Smooth muscle cell (in vitro differentiated cells): ENCODE data around the gene RBM43. TPM values are rescaled to one million over a fixed set of nuclear protein-coding genes. Genes with fewer than 3 reads are reported as not detected.
"Not testable (repeated sequence)": the region's sequence is repeated elsewhere in the genome, so short reads cannot be mapped to it uniquely, and the experiment has no call there.

Experiments
- DNase-seq: peaks from one replicate; lab custom pipeline; 2025; ENCODE audit not compliant: unreplicated experiment; lab: John Stamatoyannopoulos, UW
- H2AFZ ChIP-seq: fragments of 200-600 bp; sonication (generic); 2 replicates; pipeline ENCODE4 v1.6.0; 2016; ENCODE audit warnings: antibody characterized with exemption, low read depth, mild to moderate bottlenecking
- H3F3A ChIP-seq: fragments of 200-600 bp; sonication (generic); 2 replicates; pipeline ENCODE4 v1.6.0; 2017; ENCODE audit warnings: antibody characterized with exemption, low read depth
- H3K27ac ChIP-seq: fragments of 200-600 bp; sonication (generic); 2 replicates; pipeline ENCODE4 v1.5.1; 2016; ENCODE audit warnings: low read depth, mild to moderate bottlenecking
- H3K27me3 ChIP-seq: fragments of 200-600 bp; sonication (generic); 2 replicates; pipeline ENCODE4 v1.6.1; 2016; ENCODE audit warnings: low read depth, mild to moderate bottlenecking
- H3K36me3 ChIP-seq: fragments of 200-600 bp; sonication (generic); 2 replicates; pipeline ENCODE4 v1.5.1; 2016; ENCODE audit warnings: low read depth
- H3K4me1 ChIP-seq: fragments of 200-600 bp; sonication (generic); 2 replicates; pipeline ENCODE4 v1.5.1; 2016; ENCODE audit warnings: low read depth
- H3K4me2 ChIP-seq: fragments of 200-600 bp; sonication (generic); 2 replicates; pipeline ENCODE4 v1.6.0; 2016; ENCODE audit warnings: mild to moderate bottlenecking
- H3K4me3 ChIP-seq: fragments of 200-600 bp; sonication (generic); 2 replicates; pipeline ENCODE4 v1.5.1; 2016; ENCODE audit warnings: mild to moderate bottlenecking
- H3K79me2 ChIP-seq: fragments of 200-600 bp; sonication (generic); 2 replicates; pipeline ENCODE4 v1.6.0; 2016; ENCODE audit warnings: low read depth, mild to moderate bottlenecking
- H3K9ac ChIP-seq: fragments of 200-600 bp; sonication (generic); 2 replicates; pipeline ENCODE4 v1.6.0; 2016; ENCODE audit warnings: low read depth
- H3K9me3 ChIP-seq: fragments of 200-600 bp; sonication (generic); replicated peaks from 2 replicates; pipeline ENCODE4 v1.5.1; 2016; ENCODE audit warnings: low read depth
- H4K20me1 ChIP-seq: fragments of 200-600 bp; sonication (generic); 2 replicates; pipeline ENCODE4 v1.6.0; 2016; ENCODE audit warnings: low read depth
- CTCF ChIP-seq: fragments of 200-600 bp; sonication (generic); IDR thresholded peaks from 2 replicates; pipeline ENCODE4 v1.5.1; 2017; ENCODE audit warnings: borderline replicate concordance, mild to moderate bottlenecking, antibody characterized with exemption; ENCODE audit not compliant: insufficient read depth, poor library complexity, severe bottlenecking
- WGBS: methylation state at CpG from one replicate; pipeline ENCODE4 v1.1.7; 2016; ENCODE audit warnings: low lambda C conversion rate; 5-methylcytosine and 5-hydroxymethylcytosine counted together
- polyA plus RNA-seq: library from polyadenylated mRNA; unstranded; fragments of >200 nt; fragmentation: Nextera tagmentation; extraction: Ambion mirVana; gene quantifications from 2 replicates; pipeline ENCODE4 v1.2.1, GENCODE V29; 2016
- total RNA-seq: library from RNA; depleted of rRNA; stranded (reverse); fragments of >200 nt; gene quantifications from 2 replicates; pipeline ENCODE4 v1.2.3, GENCODE V29; 2014

RBM43 gene
- total and polyA plus RNA-seq, 2 experiments from 2014 or later: 0.47 to 4.2 TPM

- Histone ChIP-seq H3K4me3 (no peak overlapping the region), H3K9me3 (no peaks in the 10 kb centered on the region), H3K4me2 (peak overlapping the region; percentile 9), H4K20me1 (no peaks in the 10 kb centered on the region), H3K27ac (no peak overlapping the region), H3K9ac (no peak overlapping the region), H3K36me3 (no peaks in the 10 kb centered on the region), H3K79me2 (no peaks in the 10 kb centered on the region), H2AFZ (no peak overlapping the region), H3K27me3 (no peaks in the 10 kb centered on the region), H3K4me1 (no peaks in the 10 kb centered on the region), H3F3A (no peaks in the 10 kb centered on the region)
- DNase-seq: no peak
- WGBS: 10% methylated on average over 6 of the region's 6 CpGs
- TF ChIP-seq CTCF: peak; percentile 87
These were observed 22.9 kb downstream of the RBM43 start for GRCh38 chr2:151238527-151239487.

GRCh38 chr2:151237422-151238025, 24.1 kb downstream of the RBM43 start:
- no peak for DNase-seq
- H3F3A ChIP-seq: no peaks in the 10 kb centered on the region
- H3K79me2 ChIP-seq: no peaks in the 10 kb centered on the region
- H3K4me2 ChIP-seq: no peak overlapping the region
- H3K4me1 ChIP-seq: no peaks in the 10 kb centered on the region
- no peak overlapping the region for H2AFZ ChIP-seq
- no peak overlapping the region for H3K9ac ChIP-seq
- H3K4me3 ChIP-seq: no peak overlapping the region
- 63% methylated on average over 4 of the region's 4 CpGs for WGBS
- TF ChIP-seq CTCF: no peak
- no peak overlapping the region for H3K27ac ChIP-seq
- H3K36me3 ChIP-seq: no peaks in the 10 kb centered on the region
- no peaks in the 10 kb centered on the region for H4K20me1 ChIP-seq
- no peaks in the 10 kb centered on the region for H3K27me3 ChIP-seq
- H3K9me3 ChIP-seq: peaks cover 3% of the 10 kb centered on the region

- not testable (repeated sequence) for H3K9ac ChIP-seq, H3F3A ChIP-seq, H3K4me3 ChIP-seq, H3K9me3 ChIP-seq, DNase-seq, H3K4me1 ChIP-seq, H3K36me3 ChIP-seq, H4K20me1 ChIP-seq, H3K27me3 ChIP-seq, H2AFZ ChIP-seq, H3K27ac ChIP-seq, H3K4me2 ChIP-seq, H3K79me2 ChIP-seq
- 91% methylated on average over 3 of the region's 3 CpGs for WGBS
These were observed 27.9 kb downstream of the RBM43 start for GRCh38 chr2:151233760-151234159.

- not testable (repeated sequence) for H4K20me1 ChIP-seq, DNase-seq, H3F3A ChIP-seq, H3K79me2 ChIP-seq, H3K4me1 ChIP-seq, H3K9ac ChIP-seq, H3K27me3 ChIP-seq, H2AFZ ChIP-seq, H3K9me3 ChIP-seq, H3K4me3 ChIP-seq, H3K4me2 ChIP-seq, H3K27ac ChIP-seq, H3K36me3 ChIP-seq
- 97% methylated on average over 2 of the region's 2 CpGs for WGBS
These were observed 28.4 kb downstream of the RBM43 start for GRCh38 chr2:151233288-151233687.
